Immature natural killer cell (primary cell): ENCODE measurements around the gene LRCH2. TPM values are rescaled to one million over a fixed set of nuclear protein-coding genes. Genes with fewer than 3 reads are reported as not detected.

ENCODE experiments used
- DNase-seq, 3 donors: peaks; one replicate each; pipeline ENCODE4 v3.0.0; 2022; ENCODE audit warnings: mixed read lengths in 1 of 3
- H3K27ac Mint-ChIP-seq, 6 donors: one replicate each; pipeline ENCODE4 v1.8.0; 2020; ENCODE audit warnings: mixed read lengths in 6 of 6, mild to moderate bottlenecking in 5 of 6, inconsistent platforms in 4 of 6, moderate library complexity in 3 of 6
- H3K27me3 Mint-ChIP-seq, 3 donors: one replicate each; pipeline ENCODE4 v1.8.0; 2020 to 2021; ENCODE audit warnings: low read depth in 3 of 3, mild to moderate bottlenecking in 3 of 3, mixed read lengths in 3 of 3, moderate library complexity in 3 of 3, inconsistent platforms in 1 of 3
- H3K36me3 Mint-ChIP-seq, 3 donors: one replicate each; pipeline ENCODE4 v1.8.0; 2020; ENCODE audit warnings: mixed read lengths in 3 of 3, inconsistent platforms in 2 of 3, mild to moderate bottlenecking in 2 of 3
- H3K4me1 Mint-ChIP-seq, 2 donors: one replicate each; pipeline ENCODE4 v1.8.0; 2020; ENCODE audit warnings: inconsistent platforms in 2 of 2, mild to moderate bottlenecking in 2 of 2, mixed read lengths in 2 of 2, moderate library complexity in 1 of 2
- H3K4me3 Mint-ChIP-seq, 5 donors: one replicate each; pipeline ENCODE4 v1.8.0; 2020; ENCODE audit warnings: mild to moderate bottlenecking in 5 of 5, mixed read lengths in 5 of 5, inconsistent platforms in 3 of 5, moderate library complexity in 3 of 5
- H3K9me3 Mint-ChIP-seq, 6 donors: one replicate each; pipeline ENCODE4 v1.8.0; 2020; ENCODE audit warnings: mild to moderate bottlenecking in 6 of 6, mixed read lengths in 6 of 6, inconsistent platforms in 4 of 6, moderate library complexity in 3 of 6
- polyA plus RNA-seq, 3 donors: library from polyadenylated mRNA; unstranded; fragments of 300-500 nt; fragmentation: Illumina TruSeq; gene quantifications; one replicate each; pipeline ENCODE4 v1.2.3, GENCODE V29; 2021

LRCH2 gene, protein sequence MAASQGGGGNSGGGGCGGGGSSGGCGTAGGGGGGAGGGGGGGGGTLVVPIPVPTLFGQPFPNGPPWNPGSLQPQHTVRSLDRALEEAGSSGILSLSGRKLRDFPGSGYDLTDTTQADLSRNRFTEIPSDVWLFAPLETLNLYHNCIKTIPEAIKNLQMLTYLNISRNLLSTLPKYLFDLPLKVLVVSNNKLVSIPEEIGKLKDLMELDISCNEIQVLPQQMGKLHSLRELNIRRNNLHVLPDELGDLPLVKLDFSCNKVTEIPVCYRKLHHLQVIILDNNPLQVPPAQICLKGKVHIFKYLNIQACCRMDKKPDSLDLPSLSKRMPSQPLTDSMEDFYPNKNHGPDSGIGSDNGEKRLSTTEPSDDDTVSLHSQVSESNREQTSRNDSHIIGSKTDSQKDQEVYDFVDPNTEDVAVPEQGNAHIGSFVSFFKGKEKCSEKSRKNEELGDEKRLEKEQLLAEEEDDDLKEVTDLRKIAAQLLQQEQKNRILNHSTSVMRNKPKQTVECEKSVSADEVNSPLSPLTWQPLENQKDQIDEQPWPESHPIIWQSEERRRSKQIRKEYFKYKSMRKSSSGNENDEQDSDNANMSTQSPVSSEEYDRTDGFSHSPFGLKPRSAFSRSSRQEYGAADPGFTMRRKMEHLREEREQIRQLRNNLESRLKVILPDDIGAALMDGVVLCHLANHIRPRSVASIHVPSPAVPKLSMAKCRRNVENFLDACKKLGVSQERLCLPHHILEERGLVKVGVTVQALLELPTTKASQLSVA
- polyA plus RNA-seq = not detected

DNA sequence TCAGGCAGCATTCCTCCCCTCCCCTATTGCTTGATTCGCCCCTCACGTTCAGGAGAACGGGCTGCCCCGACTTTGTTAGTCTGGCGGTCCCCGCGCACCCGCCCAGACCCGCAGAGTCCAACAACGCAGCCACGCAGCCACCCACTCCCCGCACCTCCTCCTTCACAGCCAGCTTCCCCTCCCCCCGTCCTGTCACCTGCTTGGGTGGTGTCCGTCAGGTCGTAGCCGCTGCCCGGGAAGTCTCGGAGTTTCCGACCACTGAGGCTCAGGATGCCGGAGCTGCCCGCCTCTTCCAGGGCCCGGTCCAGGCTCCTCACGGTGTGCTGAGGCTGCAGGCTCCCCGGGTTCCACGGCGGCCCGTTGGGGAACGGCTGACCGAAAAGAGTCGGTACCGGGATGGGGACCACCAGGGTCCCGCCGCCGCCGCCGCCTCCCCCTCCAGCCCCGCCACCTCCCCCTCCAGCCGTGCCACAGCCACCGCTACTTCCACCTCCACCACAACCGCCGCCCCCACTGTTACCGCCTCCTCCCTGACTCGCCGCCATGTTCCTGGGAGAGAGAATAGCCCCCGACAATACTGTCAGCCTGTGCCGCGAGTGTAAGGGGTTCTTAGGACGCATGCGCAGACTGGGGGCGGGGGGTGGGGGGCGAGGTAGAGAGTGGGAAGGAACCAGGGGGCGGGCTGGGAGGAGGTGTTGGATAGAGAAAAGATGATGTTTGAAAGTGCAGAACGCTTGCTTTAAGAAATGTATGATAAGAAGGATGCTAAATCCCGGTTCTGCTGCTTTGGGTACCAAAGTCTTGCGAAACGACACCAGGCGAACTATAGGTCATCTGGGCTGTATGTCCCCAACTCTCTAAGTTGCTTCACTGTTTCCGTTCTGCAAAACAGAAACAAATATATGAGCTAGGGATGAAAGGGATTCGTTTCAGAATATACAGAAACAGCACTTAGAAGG is at the start of gene LRCH2:
Gene LRCH2, minus strand, starts transcription at position 600 of the 959 bp plus-strand sequence. Its CDS starts 55 bp downstream, at position 545.
- no peak for DNase-seq
- H3K27ac Mint-ChIP-seq = no peak within 1 kb of the TSS
- H3K36me3 Mint-ChIP-seq = peaks cover 0 to 3% (median 0%) of the 10 kb centered on the region in 3 donors
- H3K9me3 Mint-ChIP-seq = peaks cover 0 to 3% (median 0%) of the 10 kb centered on the region in 6 donors
- H3K27me3 Mint-ChIP-seq = peaks cover 6 to 22% (median 13%) of the 10 kb centered on the region in 3 donors
- H3K4me1 Mint-ChIP-seq = no peaks in the 10 kb centered on the region
- peak within 1 kb of the TSS in 4 of 5 donors; percentile 6 to 30 (median 22) for H3K4me3 Mint-ChIP-seq

DNA sequence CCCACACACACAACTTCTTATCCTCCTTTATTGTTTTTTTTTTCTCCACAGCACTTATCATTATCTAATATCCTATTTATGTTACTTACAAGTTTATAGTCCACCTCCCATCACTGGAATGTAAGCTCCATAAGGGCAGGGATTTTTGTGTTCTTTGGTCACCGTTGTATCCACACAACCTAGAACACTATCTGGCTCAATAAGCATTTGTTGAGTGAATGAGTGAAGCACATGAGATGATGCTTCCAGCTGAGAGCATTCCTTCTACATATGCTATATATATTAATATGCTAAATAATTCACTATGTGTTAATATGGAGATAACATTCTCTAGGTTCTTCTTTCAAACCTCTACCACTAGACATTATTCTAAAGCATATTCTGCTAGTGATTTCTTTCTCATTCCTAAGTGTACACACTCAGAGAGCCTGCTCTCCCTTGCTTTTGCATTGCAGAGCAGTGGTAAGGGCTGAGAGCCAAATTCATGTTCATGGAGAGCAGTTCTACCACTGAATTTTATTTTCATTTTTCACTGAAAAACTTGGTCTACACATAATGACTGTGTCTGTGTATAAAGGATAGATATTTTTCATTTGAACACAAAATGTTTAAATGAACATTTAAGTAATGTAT is 35.3 kb upstream of the LRCH2 start:
- H3K4me1 Mint-ChIP-seq = no peaks in the 10 kb centered on the region
- H3K27me3 Mint-ChIP-seq = peaks cover 0 to 3% (median 2%) of the 10 kb centered on the region in 3 donors

DNA sequence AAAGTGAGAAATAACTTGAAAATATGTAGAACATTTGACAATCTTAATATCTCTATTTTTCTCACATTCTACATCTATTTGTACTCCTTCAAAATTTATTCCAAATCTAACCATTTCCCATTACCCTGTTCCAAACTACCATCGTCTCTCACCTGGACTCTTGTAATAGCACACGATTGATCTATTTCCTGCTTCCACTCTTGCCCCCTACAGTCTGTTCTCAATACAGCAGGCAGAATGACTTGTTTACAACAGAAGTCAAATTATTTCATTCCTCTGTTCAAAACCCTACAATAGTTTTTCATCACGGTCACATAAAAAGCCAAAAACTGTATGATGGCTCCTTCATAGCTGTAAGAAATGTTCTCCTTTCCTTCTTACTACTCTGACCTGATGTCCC is 34.5 kb upstream of the LRCH2 start:
- no peaks in the 10 kb centered on the region for H3K9me3 Mint-ChIP-seq
- DNase-seq = no peak
- peaks cover 0 to 3% (median 2%) of the 10 kb centered on the region in 3 donors for H3K27me3 Mint-ChIP-seq
- no peak overlapping the region for H3K27ac Mint-ChIP-seq
- no peaks in the 10 kb centered on the region for H3K4me1 Mint-ChIP-seq
- H3K36me3 Mint-ChIP-seq = no peaks in the 10 kb centered on the region
- H3K4me3 Mint-ChIP-seq = no peak overlapping the region

More for the DNA sequence above, 35.3 kb upstream of the LRCH2 start:
- H3K4me3 Mint-ChIP-seq = no peak overlapping the region
- no peaks in the 10 kb centered on the region for H3K36me3 Mint-ChIP-seq
- no peak for DNase-seq
- H3K9me3 Mint-ChIP-seq = no peaks in the 10 kb centered on the region
- H3K27ac Mint-ChIP-seq = no peak overlapping the region

DNA sequence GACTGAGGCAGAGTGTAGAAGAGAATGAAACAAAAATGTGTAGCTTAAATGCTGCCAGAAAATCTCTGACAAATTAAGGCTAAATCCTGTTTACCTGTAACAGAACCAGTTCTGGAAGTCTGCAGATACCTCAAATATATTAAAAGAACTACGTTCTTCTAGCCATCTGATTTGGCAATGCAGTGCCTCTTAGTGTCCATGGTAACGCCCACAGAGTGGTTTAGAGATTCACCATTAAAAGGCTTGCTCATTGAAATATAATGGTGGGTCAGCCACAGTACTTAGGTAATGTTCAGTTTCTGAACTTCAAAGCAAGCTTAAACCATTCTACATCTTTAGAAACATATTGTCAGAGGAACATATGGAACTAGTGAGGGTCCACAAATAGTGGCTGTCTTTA is 32.4 kb upstream of the LRCH2 start:
- H3K4me3 Mint-ChIP-seq = no peak overlapping the region
- H3K27me3 Mint-ChIP-seq = peaks cover under 1 to 5% (median 3%) of the 10 kb centered on the region in 3 donors

DNA sequence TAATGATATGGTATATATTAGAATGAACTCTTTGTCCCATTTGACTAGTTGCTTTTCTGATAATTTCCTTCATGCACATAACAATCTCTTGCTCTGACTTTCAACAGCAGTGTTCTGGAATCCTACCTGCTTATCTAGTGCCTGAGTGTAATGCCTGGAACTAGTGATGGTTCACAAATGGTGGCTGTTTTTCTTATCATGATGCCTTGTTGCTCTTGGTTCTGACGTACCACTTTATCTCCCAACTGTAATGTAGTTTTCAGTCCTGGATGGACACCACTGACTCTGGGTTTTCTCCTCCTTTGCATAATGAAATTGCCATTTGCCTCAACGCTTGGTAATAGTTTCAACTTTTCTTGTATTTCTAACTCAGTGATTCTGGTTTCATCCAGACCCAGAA is 30.1 kb upstream of the LRCH2 start:
- Mint-ChIP-seq H3K4me3 (no peak overlapping the region), H3K27me3 (peaks cover 2 to 5% (median 4%) of the 10 kb centered on the region in 3 donors), H3K36me3 (no peaks in the 10 kb centered on the region), H3K4me1 (no peaks in the 10 kb centered on the region), H3K27ac (no peak overlapping the region), H3K9me3 (no peaks in the 10 kb centered on the region)
- no peak for DNase-seq

More for the DNA sequence above, 32.4 kb upstream of the LRCH2 start:
- H3K9me3 Mint-ChIP-seq = no peaks in the 10 kb centered on the region
- H3K4me1 Mint-ChIP-seq = no peaks in the 10 kb centered on the region
- DNase-seq = no peak
- H3K36me3 Mint-ChIP-seq = no peaks in the 10 kb centered on the region
- H3K27ac Mint-ChIP-seq = no peak overlapping the region

DNA sequence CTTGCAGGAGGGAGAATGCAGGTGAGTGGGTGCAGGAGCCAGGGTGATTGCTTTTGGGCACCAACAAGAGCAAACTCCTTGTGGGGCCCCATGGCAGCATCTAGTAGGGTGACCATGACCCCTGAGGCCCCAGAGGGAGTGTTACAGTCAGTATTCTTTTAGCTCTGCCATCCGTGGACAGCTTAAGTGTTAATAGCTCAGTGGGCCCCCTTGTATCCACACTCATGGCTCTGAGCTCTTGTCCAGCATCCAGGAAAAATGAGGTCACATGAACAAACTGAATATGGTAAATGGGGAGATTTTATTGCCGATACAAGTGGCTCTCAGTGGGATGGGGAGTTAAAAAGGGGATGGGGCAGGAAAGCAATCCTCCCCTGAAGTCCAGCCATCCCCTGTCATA is 27.3 kb upstream of the LRCH2 start:
- H3K4me1 Mint-ChIP-seq = no peaks in the 10 kb centered on the region
- no peak for DNase-seq
- H3K36me3 Mint-ChIP-seq = no peaks in the 10 kb centered on the region
- H3K27me3 Mint-ChIP-seq = peaks cover 2 to 8% (median 5%) of the 10 kb centered on the region in 3 donors
- H3K9me3 Mint-ChIP-seq = no peaks in the 10 kb centered on the region
- no peak overlapping the region for H3K4me3 Mint-ChIP-seq
- no peak overlapping the region for H3K27ac Mint-ChIP-seq

DNA sequence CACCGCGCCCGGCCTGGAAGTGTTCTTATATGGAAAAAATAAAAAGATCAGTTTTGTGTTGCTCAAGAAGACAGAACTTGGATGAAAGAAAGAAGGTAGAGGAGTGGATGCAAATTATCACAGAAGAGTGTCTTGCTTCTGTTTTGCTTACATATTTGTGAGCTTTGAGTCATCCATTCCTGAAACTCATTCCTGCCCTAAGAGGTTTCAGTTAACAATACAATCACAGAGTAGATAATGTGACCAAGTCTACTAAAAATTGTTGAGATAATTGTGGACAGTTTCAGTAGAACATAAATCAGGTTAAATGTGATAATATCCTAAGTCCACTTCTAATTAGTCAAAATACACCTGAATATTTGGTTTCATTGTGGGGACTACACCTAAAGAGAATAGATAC is 26.4 kb upstream of the LRCH2 start:
- no peak overlapping the region for H3K27ac Mint-ChIP-seq
- no peak overlapping the region for H3K4me3 Mint-ChIP-seq
- H3K36me3 Mint-ChIP-seq = no peaks in the 10 kb centered on the region
- no peaks in the 10 kb centered on the region for H3K4me1 Mint-ChIP-seq
- DNase-seq = no peak
- peaks cover 2 to 8% (median 5%) of the 10 kb centered on the region in 3 donors for H3K27me3 Mint-ChIP-seq
- H3K9me3 Mint-ChIP-seq = no peaks in the 10 kb centered on the region

DNA sequence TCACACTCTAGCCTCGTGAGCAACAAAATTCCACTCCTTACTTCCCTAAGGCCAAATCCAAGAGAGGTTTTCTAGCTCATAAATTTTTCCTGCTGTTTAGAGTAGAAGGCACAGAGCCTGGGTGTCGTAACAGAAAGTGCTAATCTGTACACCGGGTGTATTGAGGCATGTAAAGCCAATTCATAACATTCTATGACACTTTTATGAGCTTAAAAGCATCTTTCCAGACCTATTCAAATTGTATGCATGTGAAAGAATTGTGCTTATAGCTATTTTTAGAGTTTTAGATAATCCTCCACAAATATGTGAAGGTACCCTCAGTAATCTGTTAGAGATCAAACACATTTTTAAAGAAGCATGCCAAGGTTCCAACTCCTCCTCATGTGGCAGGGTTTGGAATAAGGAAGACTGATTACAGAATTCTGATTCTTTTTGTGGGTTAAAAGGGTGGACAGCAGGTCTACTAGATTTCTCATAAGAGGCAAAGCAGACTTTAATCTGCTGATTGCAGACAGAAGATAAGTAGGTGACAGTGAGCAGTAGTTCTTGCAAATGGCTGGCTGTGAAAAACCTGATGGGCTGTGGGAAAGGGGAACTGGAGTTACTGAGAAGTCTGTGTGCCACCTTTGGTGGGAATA is 25.5 kb upstream of the LRCH2 start:
- DNase-seq = no peak
- Mint-ChIP-seq H3K4me3 (no peak overlapping the region), H3K36me3 (no peaks in the 10 kb centered on the region), H3K27ac (no peak overlapping the region), H3K4me1 (no peaks in the 10 kb centered on the region), H3K27me3 (peaks cover 2 to 8% (median 5%) of the 10 kb centered on the region in 3 donors), H3K9me3 (no peaks in the 10 kb centered on the region)

DNA sequence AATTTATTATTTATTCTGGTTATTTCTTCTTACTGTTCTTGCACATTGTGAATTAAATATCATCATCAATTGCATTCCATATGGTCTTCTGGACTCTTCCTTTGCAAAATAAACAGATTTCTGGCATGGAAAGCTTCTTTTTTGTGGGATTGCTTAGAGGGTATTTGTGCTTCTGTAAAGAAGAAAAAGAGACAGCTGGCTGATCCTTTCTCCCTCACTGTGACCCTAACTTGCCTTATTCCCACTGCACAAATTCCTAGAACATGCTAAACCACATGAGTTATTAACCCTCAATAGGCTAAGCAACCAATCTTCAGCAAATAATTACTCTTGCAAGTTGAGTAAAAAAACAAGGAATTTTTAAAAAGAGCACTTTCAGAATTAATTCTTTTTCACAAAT is 23.8 kb upstream of the LRCH2 start:
- Mint-ChIP-seq H3K9me3 (no peaks in the 10 kb centered on the region), H3K36me3 (no peaks in the 10 kb centered on the region), H3K27ac (no peak overlapping the region), H3K4me1 (no peaks in the 10 kb centered on the region), H3K4me3 (no peak overlapping the region), H3K27me3 (peaks cover 0 to 8% (median 2%) of the 10 kb centered on the region in 3 donors)
- no peak for DNase-seq

DNA sequence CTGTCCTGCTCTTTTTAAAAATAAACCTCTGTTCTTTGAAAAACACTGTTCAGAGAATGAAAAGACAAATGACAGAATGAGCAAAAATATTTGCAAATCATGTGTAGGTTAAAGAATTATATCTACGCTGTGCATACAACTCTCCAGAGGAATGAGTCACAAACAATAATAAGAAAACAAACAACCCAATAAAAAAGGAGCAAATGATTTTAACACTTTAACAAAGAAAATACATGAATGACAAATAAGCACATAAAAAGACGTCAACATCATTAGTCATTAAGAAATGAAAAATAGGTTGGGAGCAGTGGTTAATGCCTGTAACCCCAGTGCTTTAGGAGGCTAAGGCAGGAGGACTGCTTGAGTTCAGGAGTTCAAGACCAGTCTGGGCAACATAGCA is 21.1 kb upstream of the LRCH2 start:
- DNase-seq = no peak
- Mint-ChIP-seq H3K36me3 (no peaks in the 10 kb centered on the region), H3K9me3 (peaks cover 0 to 2% (median 0%) of the 10 kb centered on the region in 6 donors)

DNA sequence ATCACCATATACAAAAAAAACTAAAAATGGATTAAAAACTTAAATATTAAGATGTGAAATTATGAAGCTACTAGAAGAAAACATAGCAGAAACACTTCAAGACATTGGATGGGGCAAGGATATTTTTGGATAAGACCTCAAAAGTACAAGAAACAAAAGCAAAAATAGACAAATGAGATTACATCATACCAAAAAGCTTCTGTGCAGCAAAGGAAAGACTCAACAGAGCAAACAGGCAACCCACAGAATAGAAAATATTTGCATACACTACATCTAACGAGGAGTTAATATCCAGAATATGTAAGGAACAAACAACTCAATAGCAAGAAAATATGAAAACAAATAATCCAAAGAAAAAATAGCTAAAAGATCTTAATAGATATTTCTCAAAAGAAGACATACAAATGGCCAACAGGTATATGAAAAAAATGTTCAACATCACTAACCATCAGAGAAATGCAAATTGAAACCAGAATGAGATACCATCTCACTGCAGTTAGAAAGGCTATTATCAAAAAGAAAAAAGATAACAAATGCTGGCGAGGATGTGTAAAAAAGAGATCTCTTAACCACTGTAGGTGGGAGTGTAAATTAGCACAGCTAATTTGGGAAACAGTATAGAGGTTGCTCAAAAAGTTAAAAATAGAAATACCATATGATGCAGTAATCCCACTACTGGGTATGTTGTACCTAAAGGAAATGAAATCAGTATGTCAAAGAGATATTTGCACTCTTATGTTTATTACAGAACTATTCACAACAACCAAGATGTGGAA is 17.8 kb upstream of the LRCH2 start:
- H3K9me3 Mint-ChIP-seq = peaks cover 0 to 3% (median 0%) of the 10 kb centered on the region in 6 donors

More for the DNA sequence above, 21.1 kb upstream of the LRCH2 start:
- H3K4me3 Mint-ChIP-seq = no peak overlapping the region
- H3K4me1 Mint-ChIP-seq = no peaks in the 10 kb centered on the region
- no peak overlapping the region for H3K27ac Mint-ChIP-seq
- peaks cover 0 to 9% (median 2%) of the 10 kb centered on the region in 3 donors for H3K27me3 Mint-ChIP-seq

DNA sequence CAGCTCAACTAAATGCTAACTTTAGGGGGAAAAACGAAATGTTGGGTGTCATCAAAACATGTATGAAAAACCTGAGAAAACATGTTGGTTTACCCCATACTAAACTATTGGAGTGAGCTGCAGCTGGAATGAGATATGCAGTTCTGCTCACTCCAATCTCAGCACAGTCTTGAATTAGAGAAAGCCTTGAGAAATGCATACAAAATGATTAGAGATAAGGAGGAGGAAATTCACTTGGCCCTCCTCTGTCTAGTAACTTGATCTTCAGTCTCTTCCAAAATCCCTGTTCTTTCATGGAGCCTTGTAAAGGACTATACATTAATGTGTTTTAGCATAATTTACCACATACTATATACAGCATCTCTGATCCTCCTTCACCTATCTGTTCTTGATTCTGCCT is 3.2 kb upstream of the LRCH2 start:
- peaks cover 0 to 3% (median 0%) of the 10 kb centered on the region in 3 donors for H3K36me3 Mint-ChIP-seq
- no peak overlapping the region for H3K4me3 Mint-ChIP-seq
- H3K27ac Mint-ChIP-seq = no peak overlapping the region
- no peak for DNase-seq
- H3K4me1 Mint-ChIP-seq = no peaks in the 10 kb centered on the region
- H3K27me3 Mint-ChIP-seq = peaks cover 2 to 15% (median 13%) of the 10 kb centered on the region in 3 donors
- peaks cover 0 to 3% (median 0%) of the 10 kb centered on the region in 6 donors for H3K9me3 Mint-ChIP-seq

More for the DNA sequence above, 17.8 kb upstream of the LRCH2 start:
- Mint-ChIP-seq H3K27ac (no peak overlapping the region), H3K4me3 (no peak overlapping the region), H3K36me3 (no peaks in the 10 kb centered on the region), H3K4me1 (no peaks in the 10 kb centered on the region), H3K27me3 (peaks cover 0 to 4% (median 0%) of the 10 kb centered on the region in 3 donors)
- DNase-seq = no peak
